K562 (cell line): Measurements from ENCODE around the gene ADCY1. TPM values are rescaled to one million over a fixed set of nuclear protein-coding genes. Genes with fewer than 3 reads are reported as not detected.

Source experiments
- ATAC-seq: fragments of 200-7000 bp; cut with Tn5 transposase; 3 replicates; pipeline ENCODE4 v1.9.1; 2020; ENCODE audit warnings: moderate library complexity
- BruUV-seq: library from RNA; stranded (reverse); fragments of 400-500 nt; replicated peaks from 2 replicates; lab custom pipeline; 2021; lab: Mats Ljungman, UMichigan
- CTCF ChIA-PET: fragments of 300-600 bp; formaldehyde crosslinking; extraction: SDS; loops from one replicate; lab custom pipeline; 2021; ENCODE audit warnings: low intra/inter-chr PET ratio; lab: Yijun Ruan, JAX
- POLR2A ChIA-PET: fragments of 300-600, 350-650 bp; sonication (Branson Sonifier 250); formaldehyde crosslinking; extraction: SDS; loops from one replicate; lab custom pipeline; 2021; ENCODE audit warnings: antibody characterized with exemption, inconsistent platforms; lab: Yijun Ruan, JAX
- DNase-seq, 4 experiments: peaks; one replicate each; pipeline versions ENCODE4 v3.0.0 to v3.0.0-alpha.2; 2011 to 2018; ENCODE audit warnings: low spot score in 3 of 4, mixed read lengths in 3 of 4; ENCODE audit errors: extremely low read depth in 1 of 4
- FAIRE-seq: peaks from 2 replicates; lab custom pipeline; 2011; peaks lifted over from hg19 to GRCh38; lab: Jason Lieb, UNC
- H2AFZ ChIP-seq: 2 replicates; pipeline ENCODE4 v1.6.0; 2011; ENCODE audit warnings: low read depth, low read length, control low read depth, inconsistent platforms
- H3K27ac ChIP-seq: fragments of 200-600 bp; 3 replicates; pipeline ENCODE4 v1.8.0; 2011; ENCODE audit warnings: low read depth, mild to moderate bottlenecking, control low read depth, inconsistent platforms, low read length, moderate library complexity, mixed read lengths; ENCODE audit errors: extremely low read depth
- H3K27me3 ChIP-seq, 2 experiments: fragments of 300-600 bp in 1 of 2; 2 replicates in 1 of 2; 3 replicates in 1 of 2; pipeline versions ENCODE4 v1.6.0 to v1.8.0; 2011; ENCODE audit warnings: inconsistent platforms in 2 of 2, low read length in 2 of 2, mild to moderate bottlenecking in 1 of 2, mixed read lengths in 1 of 2, moderate library complexity in 1 of 2; ENCODE audit not compliant: control insufficient read depth in 2 of 2, insufficient read depth in 2 of 2
- H3K36me3 ChIP-seq: fragments of 300-600 bp; 3 replicates; pipeline ENCODE4 v1.8.0; 2011; ENCODE audit warnings: mild to moderate bottlenecking, low read length, inconsistent platforms; ENCODE audit not compliant: control insufficient read depth, insufficient read depth
- H3K4me1 ChIP-seq, 2 experiments: fragments of 200-600 bp in 1 of 2; replicated peaks in 1 of 2; 2 replicates in 1 of 2; 3 replicates in 1 of 2; pipeline versions ENCODE4 v1.5.1 to v1.8.0; 2011; ENCODE audit warnings: inconsistent platforms in 2 of 2, low read length in 2 of 2, mild to moderate bottlenecking in 1 of 2, mixed read lengths in 1 of 2, moderate library complexity in 1 of 2; ENCODE audit not compliant: control insufficient read depth in 2 of 2, insufficient read depth in 2 of 2
- H3K4me2 ChIP-seq: 2 replicates; pipeline ENCODE4 v1.6.1; 2011; ENCODE audit warnings: low read length, control low read depth, inconsistent platforms, mixed read lengths; ENCODE audit not compliant: insufficient read depth
- H3K4me3 ChIP-seq: fragments of 200-600 bp; sonication (generic), shearing (Covaris generic); 2 replicates; pipeline ENCODE4 v1.5.1; 2016; ENCODE audit warnings: control low read depth, inconsistent platforms
- H3K79me2 ChIP-seq: fragments of 200-600 bp; 3 replicates; pipeline ENCODE4 v1.8.0; 2011; ENCODE audit warnings: low read length, inconsistent platforms; ENCODE audit not compliant: control insufficient read depth, insufficient read depth
- H3K9ac ChIP-seq, 2 experiments: 2 replicates each; pipeline versions ENCODE4 v1.6.0 to v1.6.1; 2011; ENCODE audit warnings: low read depth in 2 of 2, low read length in 2 of 2, control low read depth in 1 of 2, inconsistent platforms in 1 of 2, mild to moderate bottlenecking in 1 of 2, mixed read lengths in 1 of 2; ENCODE audit not compliant: insufficient read depth in 1 of 2
- H3K9me1 ChIP-seq: one replicate; pipeline ENCODE4 v1.6.0; 2011; ENCODE audit warnings: inconsistent platforms, mild to moderate bottlenecking, low read length, moderate library complexity; ENCODE audit not compliant: control insufficient read depth, insufficient read depth
- H3K9me3 ChIP-seq: replicated peaks from 2 replicates; pipeline ENCODE4 v1.5.1; 2011; ENCODE audit warnings: low read depth, low read length, inconsistent platforms; ENCODE audit not compliant: control insufficient read depth, insufficient read depth
- H4K20me1 ChIP-seq: replicated peaks from 2 replicates; pipeline ENCODE4 v1.6.1; 2011; ENCODE audit warnings: low read length, inconsistent platforms, mixed read lengths; ENCODE audit not compliant: control insufficient read depth, insufficient read depth
- BDP1 ChIP-seq: IDR thresholded peaks from 3 replicates; pipeline ENCODE4 v1.6.1; 2011; ENCODE audit not compliant: insufficient read length, insufficient read depth
- CBX3 ChIP-seq, 2 experiments: IDR thresholded peaks; 1 replicate in 1 of 2; 2 replicates in 1 of 2; pipeline ENCODE4 v1.6.1; 2012; ENCODE audit warnings: inconsistent platforms in 2 of 2, low read length in 2 of 2, borderline replicate concordance in 1 of 2, control low read depth in 1 of 2
- FIP1L1 ChIP-seq: fragments of 200-400 bp; formaldehyde crosslinking; IDR thresholded peaks from 2 replicates; pipeline ENCODE4 v1.6.1; 2018; ENCODE audit warnings: mild to moderate bottlenecking, low read depth, low read length; ENCODE audit not compliant: poor library complexity, severe bottlenecking
- HDAC3 ChIP-seq: fragments of 450-650 bp; IDR thresholded peaks from 2 replicates; pipeline ENCODE4 v1.6.1; 2018; ENCODE audit warnings: borderline replicate concordance, mild to moderate bottlenecking, moderate library complexity; ENCODE audit not compliant: partially characterized antibody
- HLTF ChIP-seq: fragments of 450-650 bp; IDR thresholded peaks from 2 replicates; pipeline ENCODE4 v1.6.1; 2016
- LEF1 ChIP-seq: fragments of 450-650 bp; IDR thresholded peaks from 2 replicates; pipeline ENCODE4 v1.6.1; 2016; ENCODE audit warnings: mild to moderate bottlenecking
- MTA1 ChIP-seq: fragments of 450-650 bp; IDR thresholded peaks from 2 replicates; pipeline ENCODE4 v1.6.1; 2017; ENCODE audit warnings: borderline replicate concordance
- PKNOX1 ChIP-seq: fragments of 450-650 bp; IDR thresholded peaks from 2 replicates; pipeline ENCODE4 v1.6.1; 2016
- RB1 ChIP-seq: fragments of 450-650 bp; IDR thresholded peaks from 2 replicates; pipeline ENCODE4 v1.6.1; 2017; ENCODE audit warnings: low read depth, mild to moderate bottlenecking
- STAG1 ChIP-seq: sonication (generic); formaldehyde crosslinking; IDR thresholded peaks from 2 replicates; pipeline ENCODE4 v1.5.0; 2020; ENCODE audit warnings: missing genetic modification reagents, borderline replicate concordance
- TRIM24 ChIP-seq, 2 experiments: fragments of 450-650 bp; IDR thresholded peaks; 2 replicates each; pipeline ENCODE4 v1.6.1; 2016
- ZNF121 ChIP-seq: sonication (generic); formaldehyde crosslinking; conservative IDR thresholded peaks from 2 replicates; pipeline ENCODE4 v1.8.0; 2022; ENCODE audit warnings: missing genetic modification reagents
- ZNF24 ChIP-seq: fragments of 450-650 bp; IDR thresholded peaks from 2 replicates; pipeline ENCODE4 v1.6.1; 2016
- WGBS: fragments of 100-300 bp; shearing (Covaris generic); methylation state at CpG from one replicate; pipeline ENCODE4 v1.1.6; 2016; ENCODE audit warnings: low coverage, mixed read lengths; ENCODE audit not compliant: insufficient coverage; ENCODE audit errors: missing lambda C conversion rate; 5-methylcytosine and 5-hydroxymethylcytosine counted together
- in situ Hi-C: fragments of 300-500 bp; cut with MboI; formaldehyde crosslinking; loops from 4 replicates; pipeline ENCODE4 v1.15.0; 2018; ENCODE audit warnings: inconsistent platforms, mixed read lengths
- intact Hi-C: fragments of 100-400 bp; cut with micrococcal nuclease; formaldehyde crosslinking; loops from 2 replicates; pipeline ENCODE4 v1.14.2; 2022
- polyA plus RNA-seq, 8 experiments: library from polyadenylated mRNA; depleted of rRNA in 4 of 8; stranded (reverse) in 5 of 8; unstranded in 3 of 8; fragments of >200 nt; fragmentation: Nextera tagmentation in 2 of 8; fragmentation: Illumina TruSeq in 1 of 8; extraction: Ambion mirVana in 2 of 8; extraction: Trizol in 1 of 8; gene quantifications; 2 replicates each; pipeline versions ENCODE4 v1.2.1 to v1.2.3, GENCODE V29; 2011 to 2014; ENCODE audit warnings: inconsistent platforms in 1 of 8, missing spikeins in 1 of 8
- total RNA-seq, 7 experiments: library from RNA; depleted of rRNA in 6 of 7; stranded (reverse); fragments of >200 nt in 6 of 7; fragmentation: Illumina TruSeq in 2 of 7; extraction: Trizol in 2 of 7; gene quantifications; 2 replicates each; pipeline versions ENCODE4 v1.2.1 to v1.2.3, GENCODE V29; 2011 to 2021; ENCODE audit warnings: low replicate concordance in 1 of 7
- TF ChIP-seq, protein P1 (sequence below): fragments of 450-650 bp; conservative IDR thresholded peaks from 2 replicates; pipeline ENCODE4 v1.6.1; 2016; ENCODE audit warnings: missing genetic modification characterization, low read depth, mild to moderate bottlenecking, missing compliant biosample characterization, moderate library complexity
- TF ChIP-seq, protein P2 (sequence below): sonication (generic); formaldehyde crosslinking; IDR thresholded peaks from 2 replicates; pipeline ENCODE4 v1.8.1; 2023; ENCODE audit warnings: mild to moderate bottlenecking, missing genetic modification reagents, moderate library complexity
- TF ChIP-seq, protein P3 (sequence below): fragments of 250-450 bp; sonication (Bioruptor Pico); IDR thresholded peaks from 2 replicates; pipeline ENCODE4 v1.8.0; 2021; ENCODE audit warnings: borderline replicate concordance, mild to moderate bottlenecking, moderate library complexity; ENCODE audit not compliant: poor library complexity, severe bottlenecking

The ADCY1 gene
- total and polyA plus RNA-seq, 9 of the 15 experiments (the other 6 are each of a cell fraction or from before 2014, with no cell fraction given): under 0.01 to 0.18 (median 0.10) TPM; not detected in 4

- TF ChIP-seq PKNOX1: no peak
- TF ChIP-seq MTA1: no peak
- TF ChIP-seq RB1: no peak
- TF ChIP-seq HLTF: no peak
- TF ChIP-seq BDP1: no peak
- TF ChIP-seq, protein P1, sequence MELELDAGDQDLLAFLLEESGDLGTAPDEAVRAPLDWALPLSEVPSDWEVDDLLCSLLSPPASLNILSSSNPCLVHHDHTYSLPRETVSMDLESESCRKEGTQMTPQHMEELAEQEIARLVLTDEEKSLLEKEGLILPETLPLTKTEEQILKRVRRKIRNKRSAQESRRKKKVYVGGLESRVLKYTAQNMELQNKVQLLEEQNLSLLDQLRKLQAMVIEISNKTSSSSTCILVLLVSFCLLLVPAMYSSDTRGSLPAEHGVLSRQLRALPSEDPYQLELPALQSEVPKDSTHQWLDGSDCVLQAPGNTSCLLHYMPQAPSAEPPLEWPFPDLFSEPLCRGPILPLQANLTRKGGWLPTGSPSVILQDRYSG (tag): no peak
- TF ChIP-seq LEF1: no peak
- TF ChIP-seq STAG1 (CRISPR knock-in tag): no peak
- TF ChIP-seq HDAC3: no peak
- no peak for TF ChIP-seq ZNF24
- TF ChIP-seq, all 486 proteins: peak for 0
Measured at GRCh38 chr7:45566386-45566785, 7.8 kb upstream of the ADCY1 start (continued).

DNA sequence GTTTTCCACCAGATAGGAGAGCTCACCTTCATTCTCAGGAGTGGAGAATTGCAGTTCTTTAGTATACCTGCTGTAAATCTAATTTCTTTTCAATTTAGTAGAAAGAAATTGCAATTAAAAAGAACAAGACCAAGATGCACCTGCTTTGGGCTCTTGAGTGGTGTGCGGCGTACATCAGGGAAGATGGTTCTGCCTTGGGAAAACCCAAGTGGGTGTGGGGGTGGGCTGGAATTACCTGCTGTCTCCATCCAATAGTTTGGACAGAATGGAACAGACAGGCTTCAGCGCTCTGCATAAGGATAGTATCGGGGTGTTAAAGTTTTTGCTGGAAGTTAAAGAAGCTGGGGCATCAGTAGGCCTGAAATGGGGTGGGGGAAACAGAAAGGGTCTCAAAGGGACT is 7.2 kb upstream of the ADCY1 start:
- Histone ChIP-seq H3K36me3 (no peaks in the 10 kb centered on the region), H3K9me3 (no peaks in the 10 kb centered on the region), H3K27me3 (peaks cover 3 to 18% of the 10 kb centered on the region in 2 experiments; a peak in 4 of 5 replicates), H2AFZ (no peak overlapping the region), H3K9ac (no peak overlapping the region), H3K4me3 (no peak overlapping the region), H3K4me1 (peaks cover 0 to 2% of the 10 kb centered on the region in 2 experiments; a peak in 1 of 5 replicates), H3K4me2 (no peak overlapping the region), H3K27ac (no peak overlapping the region), H3K79me2 (no peaks in the 10 kb centered on the region), H4K20me1 (0 out of 2 replicates have a peak, but pooled peaks cover 3% of the 10 kb centered on the region), H3K9me1 (no peaks in the 10 kb centered on the region)
- no peak for TF ChIP-seq CBX3 (IDR thresholded peaks at IDR 0.05; ENCODE audit: borderline replicate concordance in 1 of 2, low read length in 2 of 2)
- TF ChIP-seq, protein P2, sequence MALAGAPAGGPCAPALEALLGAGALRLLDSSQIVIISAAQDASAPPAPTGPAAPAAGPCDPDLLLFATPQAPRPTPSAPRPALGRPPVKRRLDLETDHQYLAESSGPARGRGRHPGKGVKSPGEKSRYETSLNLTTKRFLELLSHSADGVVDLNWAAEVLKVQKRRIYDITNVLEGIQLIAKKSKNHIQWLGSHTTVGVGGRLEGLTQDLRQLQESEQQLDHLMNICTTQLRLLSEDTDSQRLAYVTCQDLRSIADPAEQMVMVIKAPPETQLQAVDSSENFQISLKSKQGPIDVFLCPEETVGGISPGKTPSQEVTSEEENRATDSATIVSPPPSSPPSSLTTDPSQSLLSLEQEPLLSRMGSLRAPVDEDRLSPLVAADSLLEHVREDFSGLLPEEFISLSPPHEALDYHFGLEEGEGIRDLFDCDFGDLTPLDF (CRISPR knock-in tag): no peak
- TF ChIP-seq, protein P3, sequence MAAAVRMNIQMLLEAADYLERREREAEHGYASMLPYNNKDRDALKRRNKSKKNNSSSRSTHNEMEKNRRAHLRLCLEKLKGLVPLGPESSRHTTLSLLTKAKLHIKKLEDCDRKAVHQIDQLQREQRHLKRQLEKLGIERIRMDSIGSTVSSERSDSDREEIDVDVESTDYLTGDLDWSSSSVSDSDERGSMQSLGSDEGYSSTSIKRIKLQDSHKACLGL (CRISPR knock-in tag): no peak
- TF ChIP-seq FIP1L1: no peak
- TF ChIP-seq TRIM24 (IDR thresholded peaks at IDR 0.05): no peak
- no peak for TF ChIP-seq ZNF121 (CRISPR knock-in tag)
- in situ Hi-C loops: no loop called here
- DNase-seq (no peak), FAIRE-seq (no peak), ATAC-seq (no peak)
- ChIA-PET CTCF (no interaction called here), POLR2A (no interaction called here)
- intact Hi-C loops: no loop called here
- BruUV-seq: no TSS peak
- 3% methylated on average over 4 of the region's 4 CpGs for WGBS
